HepG2 (cell line): ENCODE results near the gene CARMIL1. TPM values are rescaled to one million over a fixed set of nuclear protein-coding genes. Genes with fewer than 3 reads are reported as not detected.
A peak's percentile ranks its signal among the peaks of the same experiment; 100 is the strongest.

Experiments
- ATAC-seq: fragments of 200-7000 bp; cut with Tn5 transposase; 3 replicates; pipeline ENCODE4 v1.9.1; 2020; ENCODE audit warnings: mild to moderate bottlenecking, moderate library complexity
- BruUV-seq: library from RNA; stranded (reverse); fragments of 400-500 nt; replicated peaks from 2 replicates; lab custom pipeline; 2021; lab: Mats Ljungman, UMichigan
- CTCF ChIA-PET: fragments of 300-600 bp; formaldehyde crosslinking; extraction: SDS; loops from one replicate; lab custom pipeline; 2021; ENCODE audit warnings: low total read pairs, inconsistent platforms, low intra/inter-chr PET ratio; lab: Yijun Ruan, JAX
- POLR2A ChIA-PET: fragments of 350-600 bp; sonication (Branson Sonifier 250); formaldehyde crosslinking; loops from one replicate; lab custom pipeline; 2020; ENCODE audit warnings: antibody characterized with exemption, inconsistent platforms; lab: Yijun Ruan, JAX
- DNase-seq: peaks from one replicate; pipeline ENCODE4 v3.0.0-alpha.2; 2015; ENCODE audit warnings: low spot score
- FAIRE-seq: peaks from 3 replicates; lab custom pipeline; 2011; peaks lifted over from hg19 to GRCh38; lab: Jason Lieb, UNC
- H2AFZ ChIP-seq: one replicate; pipeline ENCODE4 v1.6.1; 2011; ENCODE audit warnings: low read length, inconsistent platforms
- H3K27ac ChIP-seq: fragments of 300-600 bp; 3 replicates; pipeline ENCODE4 v1.8.0; 2011; ENCODE audit warnings: mixed run types, mild to moderate bottlenecking, mixed read lengths, low read length, inconsistent platforms; ENCODE audit not compliant: insufficient read depth; ENCODE audit errors: extremely low read length
- H3K27me3 ChIP-seq, 2 experiments: fragments of 200-600 bp in 1 of 2; 2 replicates in 1 of 2; 3 replicates in 1 of 2; pipeline versions ENCODE4 v1.6.0 to v1.8.0; 2011; ENCODE audit warnings: low read length in 2 of 2, mild to moderate bottlenecking in 2 of 2, moderate library complexity in 2 of 2, inconsistent platforms in 1 of 2; ENCODE audit not compliant: insufficient read depth in 2 of 2, control insufficient read depth in 1 of 2
- H3K36me3 ChIP-seq, 2 experiments: fragments of 200-600 bp in 1 of 2; replicated peaks in 1 of 2; 2 replicates in 1 of 2; 3 replicates in 1 of 2; pipeline versions ENCODE4 v1.5.1 to v1.8.0; 2011; ENCODE audit warnings: low read length in 2 of 2, inconsistent platforms in 1 of 2; ENCODE audit not compliant: insufficient read depth in 2 of 2, control insufficient read depth in 1 of 2
- H3K4me1 ChIP-seq: 2 replicates; pipeline ENCODE4 v1.5.1; 2012; ENCODE audit warnings: low read length, inconsistent platforms; ENCODE audit not compliant: insufficient read depth
- H3K4me2 ChIP-seq: 2 replicates; pipeline ENCODE4 v1.6.0; 2011; ENCODE audit warnings: low read depth, low read length, inconsistent platforms
- H3K4me3 ChIP-seq, 3 experiments: fragments of 200-600 bp in 1 of 3; sonication (generic), shearing (Covaris generic) in 1 of 3; replicated peaks in 1 of 3; 2 replicates each; pipeline ENCODE4 v1.5.1; 2011 to 2016; ENCODE audit warnings: low read length in 3 of 3, inconsistent platforms in 2 of 3, low read depth in 2 of 3, mild to moderate bottlenecking in 2 of 3, control low read depth in 1 of 3, mixed read lengths in 1 of 3; ENCODE audit not compliant: insufficient read depth in 1 of 3
- H3K79me2 ChIP-seq: one replicate; pipeline ENCODE4 v1.6.1; 2011; ENCODE audit warnings: low read length, inconsistent platforms; ENCODE audit not compliant: insufficient read depth
- H3K9ac ChIP-seq: 2 replicates; pipeline ENCODE4 v1.6.0; 2011; ENCODE audit warnings: mild to moderate bottlenecking, low read depth, low read length, inconsistent platforms; ENCODE audit not compliant: insufficient read depth
- H3K9me3 ChIP-seq: 2 replicates; pipeline ENCODE4 v1.5.1; 2012; ENCODE audit warnings: mild to moderate bottlenecking, low read length
- H4K20me1 ChIP-seq: 2 replicates; pipeline ENCODE4 v1.6.0; 2011; ENCODE audit warnings: inconsistent platforms, mild to moderate bottlenecking, low read length, moderate library complexity; ENCODE audit not compliant: insufficient read depth
- MAFF ChIP-seq: IDR thresholded peaks from 2 replicates; pipeline ENCODE4 v1.6.1; 2011; ENCODE audit warnings: low read depth, low read length, improper control_type of control experiment
- MAFK ChIP-seq, 2 experiments: IDR thresholded peaks in 1 of 2; conservative IDR thresholded peaks in 1 of 2; 2 replicates each; pipeline ENCODE4 v1.6.1; 2011; ENCODE audit warnings: improper control_type of control experiment in 2 of 2, low read length in 2 of 2
- PAWR ChIP-seq: sonication (generic); formaldehyde crosslinking; IDR thresholded peaks from 2 replicates; pipeline ENCODE4 v1.4.0; 2020; ENCODE audit warnings: missing genetic modification reagents, mild to moderate bottlenecking, borderline replicate concordance
- RERE ChIP-seq: IDR thresholded peaks from 2 replicates; pipeline ENCODE4 v1.6.1; 2016; ENCODE audit warnings: low read depth, missing genetic modification reagents, missing compliant biosample characterization
- ZNF503 ChIP-seq: sonication (generic); formaldehyde crosslinking; IDR thresholded peaks from 2 replicates; pipeline ENCODE4 v1.4.0; 2020; ENCODE audit warnings: missing genetic modification reagents
- WGBS: methylation state at CpG from one replicate; pipeline ENCODE4 v1.1.6; 2017; ENCODE audit warnings: low lambda C conversion rate; 5-methylcytosine and 5-hydroxymethylcytosine counted together
- in situ Hi-C: cut with HindIII; loops from 2 replicates; pipeline ENCODE4 v1.10.0; 2017; ENCODE audit warnings: low pct_unique_long_range_greater_than_20kb; ENCODE audit not compliant: extremely low pct_ligation_motif_present
- intact Hi-C: fragments of 100-400 bp; cut with micrococcal nuclease; formaldehyde crosslinking; loops from one replicate; pipeline ENCODE4 v1.10.0; 2022; ENCODE audit not compliant: unreplicated experiment
- polyA plus RNA-seq, 8 experiments: library from polyadenylated mRNA; depleted of rRNA in 3 of 8; stranded (reverse) in 7 of 8; unstranded in 1 of 8; fragments of >200 nt; fragmentation: Illumina TruSeq in 4 of 8; extraction: Trizol in 4 of 8; gene quantifications; 2 replicates each; pipeline versions ENCODE4 v1.2.1 to v1.2.3, GENCODE V29; 2011 to 2016; ENCODE audit warnings: low read depth in 4 of 8, missing spikeins in 1 of 8, mixed read lengths in 1 of 8; ENCODE audit not compliant: insufficient read depth in 1 of 8
- total RNA-seq, 5 experiments: library from RNA; depleted of rRNA; stranded (reverse); fragments of >200 nt; fragmentation: Illumina TruSeq; extraction: Trizol; gene quantifications; 2 replicates each; pipeline ENCODE4 v1.2.3, GENCODE V29; 2016; ENCODE audit warnings: low read depth in 1 of 5
- TF ChIP-seq, protein P1 (sequence below): IDR thresholded peaks from 2 replicates; pipeline ENCODE4 v1.6.1; 2016; ENCODE audit warnings: missing compliant biosample characterization, missing genetic modification reagents, borderline replicate concordance
- TF ChIP-seq, protein P2 (sequence below): sonication (generic); formaldehyde crosslinking; IDR thresholded peaks from 2 replicates; pipeline ENCODE4 v1.4.0; 2020; ENCODE audit warnings: missing genetic modification reagents

CARMIL1 gene
- total and polyA plus RNA-seq, 2 of the 13 experiments (the other 11 are each of a cell fraction or from before 2014, with no cell fraction given): 1.8 to 2.6 TPM

GRCh38 chr6:25608558-25609174 is 329.5 kb downstream of the CARMIL1 start:
- no TSS peak for BruUV-seq
- intact Hi-C loops (no loop called here), in situ Hi-C loops (no loop called here)
- no peak overlapping the region for H3K9ac ChIP-seq
- WGBS: 81% methylated on average over 5 of the region's 5 CpGs
- FAIRE-seq: no peak
- H3K79me2 ChIP-seq: no peaks in the 10 kb centered on the region
- no peak overlapping the region for H3K4me3 ChIP-seq
- POLR2A ChIA-PET: no interaction called here
- no peak overlapping the region for H2AFZ ChIP-seq
- H3K27ac ChIP-seq: no peak overlapping the region
- H4K20me1 ChIP-seq: no peaks in the 10 kb centered on the region
- no peaks in the 10 kb centered on the region for H3K4me1 ChIP-seq
- no peaks in the 10 kb centered on the region for H3K36me3 ChIP-seq
- DNase-seq: no peak
- CTCF ChIA-PET: no interaction called here
- no peaks in the 10 kb centered on the region for H3K9me3 ChIP-seq
- ATAC-seq: no peak
- no peak for TF ChIP-seq RERE
- TF ChIP-seq, protein P1, sequence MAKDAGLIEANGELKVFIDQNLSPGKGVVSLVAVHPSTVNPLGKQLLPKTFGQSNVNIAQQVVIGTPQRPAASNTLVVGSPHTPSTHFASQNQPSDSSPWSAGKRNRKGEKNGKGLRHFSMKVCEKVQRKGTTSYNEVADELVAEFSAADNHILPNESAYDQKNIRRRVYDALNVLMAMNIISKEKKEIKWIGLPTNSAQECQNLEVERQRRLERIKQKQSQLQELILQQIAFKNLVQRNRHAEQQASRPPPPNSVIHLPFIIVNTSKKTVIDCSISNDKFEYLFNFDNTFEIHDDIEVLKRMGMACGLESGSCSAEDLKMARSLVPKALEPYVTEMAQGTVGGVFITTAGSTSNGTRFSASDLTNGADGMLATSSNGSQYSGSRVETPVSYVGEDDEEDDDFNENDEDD (CRISPR knock-in tag): no peak
- peak; percentile 55; the same call in 1 of the 2 replicates for TF ChIP-seq MAFF
- TF ChIP-seq PAWR: no peak
- TF ChIP-seq, protein P2, sequence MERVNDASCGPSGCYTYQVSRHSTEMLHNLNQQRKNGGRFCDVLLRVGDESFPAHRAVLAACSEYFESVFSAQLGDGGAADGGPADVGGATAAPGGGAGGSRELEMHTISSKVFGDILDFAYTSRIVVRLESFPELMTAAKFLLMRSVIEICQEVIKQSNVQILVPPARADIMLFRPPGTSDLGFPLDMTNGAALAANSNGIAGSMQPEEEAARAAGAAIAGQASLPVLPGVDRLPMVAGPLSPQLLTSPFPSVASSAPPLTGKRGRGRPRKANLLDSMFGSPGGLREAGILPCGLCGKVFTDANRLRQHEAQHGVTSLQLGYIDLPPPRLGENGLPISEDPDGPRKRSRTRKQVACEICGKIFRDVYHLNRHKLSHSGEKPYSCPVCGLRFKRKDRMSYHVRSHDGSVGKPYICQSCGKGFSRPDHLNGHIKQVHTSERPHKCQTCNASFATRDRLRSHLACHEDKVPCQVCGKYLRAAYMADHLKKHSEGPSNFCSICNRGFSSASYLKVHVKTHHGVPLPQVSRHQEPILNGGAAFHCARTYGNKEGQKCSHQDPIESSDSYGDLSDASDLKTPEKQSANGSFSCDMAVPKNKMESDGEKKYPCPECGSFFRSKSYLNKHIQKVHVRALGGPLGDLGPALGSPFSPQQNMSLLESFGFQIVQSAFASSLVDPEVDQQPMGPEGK (CRISPR knock-in tag): no peak
- TF ChIP-seq MAFK (conservative IDR thresholded peaks at IDR 0.05 in 1 of 2, IDR thresholded peaks at IDR 0.05 in 1 of 2; ENCODE audit: low read length in 2 of 2): peak; percentile 34 to 73; a peak in 2 of 4 replicates
- TF ChIP-seq ZNF503: no peak
- TF ChIP-seq, all 625 proteins: peak for 2
- Histone ChIP-seq H3K27me3 (no peaks in the 10 kb centered on the region), H3K4me2 (no peak overlapping the region)
